Neural progenitor cell (in vitro differentiated cells): ENCODE data around the gene SDC1.

ENCODE experiments used
- EZH2phosphoT487 ChIP-seq: fragments of 200-600 bp; sonication (generic); IDR thresholded peaks from 2 replicates; pipeline ENCODE4 v1.6.1; 2017; ENCODE audit warnings: antibody characterized with exemption
- TF ChIP-seq, protein P1 (sequence below): fragments of 200-600 bp; sonication (generic); IDR thresholded peaks from 2 replicates; pipeline ENCODE4 v1.5.1; 2017; ENCODE audit warnings: antibody characterized with exemption, mild to moderate bottlenecking

DNA sequence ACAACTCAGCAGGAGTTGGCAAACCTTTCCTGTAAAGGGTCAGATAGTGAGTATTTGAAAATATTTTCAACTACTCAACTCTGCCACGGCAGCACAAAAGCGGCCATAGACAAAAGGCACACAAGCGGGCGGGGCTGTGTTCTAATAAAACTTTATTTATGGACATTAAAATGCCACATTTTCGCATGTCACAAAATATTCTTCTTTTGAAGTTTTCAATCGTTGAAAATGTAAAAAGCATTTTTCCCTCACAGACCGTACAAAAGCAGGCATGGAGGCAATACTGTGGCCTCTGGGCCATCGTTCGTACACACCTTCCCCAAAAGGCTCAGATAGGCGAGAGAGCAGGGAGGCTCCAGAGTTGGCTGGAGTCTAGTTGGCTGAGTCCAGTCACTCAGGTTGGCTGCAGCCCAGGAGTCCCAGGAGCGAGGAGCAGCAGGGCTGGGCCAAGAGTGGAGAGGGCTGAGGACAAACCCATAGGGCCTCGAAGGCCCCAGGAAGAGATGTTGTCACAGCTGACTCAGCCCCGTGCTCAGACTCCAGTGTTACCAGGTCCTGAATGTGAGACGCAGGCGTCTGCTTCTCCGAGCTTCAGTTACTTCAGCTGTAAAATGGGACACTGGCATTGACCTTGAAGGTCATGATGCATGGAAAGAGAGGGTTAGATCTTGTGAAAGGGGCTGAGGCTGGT, 42.5 kb downstream of the SDC1 start:
- TF ChIP-seq, protein P1, sequence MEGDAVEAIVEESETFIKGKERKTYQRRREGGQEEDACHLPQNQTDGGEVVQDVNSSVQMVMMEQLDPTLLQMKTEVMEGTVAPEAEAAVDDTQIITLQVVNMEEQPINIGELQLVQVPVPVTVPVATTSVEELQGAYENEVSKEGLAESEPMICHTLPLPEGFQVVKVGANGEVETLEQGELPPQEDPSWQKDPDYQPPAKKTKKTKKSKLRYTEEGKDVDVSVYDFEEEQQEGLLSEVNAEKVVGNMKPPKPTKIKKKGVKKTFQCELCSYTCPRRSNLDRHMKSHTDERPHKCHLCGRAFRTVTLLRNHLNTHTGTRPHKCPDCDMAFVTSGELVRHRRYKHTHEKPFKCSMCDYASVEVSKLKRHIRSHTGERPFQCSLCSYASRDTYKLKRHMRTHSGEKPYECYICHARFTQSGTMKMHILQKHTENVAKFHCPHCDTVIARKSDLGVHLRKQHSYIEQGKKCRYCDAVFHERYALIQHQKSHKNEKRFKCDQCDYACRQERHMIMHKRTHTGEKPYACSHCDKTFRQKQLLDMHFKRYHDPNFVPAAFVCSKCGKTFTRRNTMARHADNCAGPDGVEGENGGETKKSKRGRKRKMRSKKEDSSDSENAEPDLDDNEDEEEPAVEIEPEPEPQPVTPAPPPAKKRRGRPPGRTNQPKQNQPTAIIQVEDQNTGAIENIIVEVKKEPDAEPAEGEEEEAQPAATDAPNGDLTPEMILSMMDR: no peak
- TF ChIP-seq EZH2phosphoT487: no peak
